Measurements from ENCODE around the gene MACIR. TPM values are rescaled to one million over a fixed set of nuclear protein-coding genes. Genes with fewer than 3 reads are reported as not detected.

Gene MACIR
- total and polyA plus RNA-seq, 10 of the 15 experiments (the other 5 are each of a cell fraction or from before 2014, with no cell fraction given): 2.1 to 16.1 (median 10.8) TPM

DNA sequence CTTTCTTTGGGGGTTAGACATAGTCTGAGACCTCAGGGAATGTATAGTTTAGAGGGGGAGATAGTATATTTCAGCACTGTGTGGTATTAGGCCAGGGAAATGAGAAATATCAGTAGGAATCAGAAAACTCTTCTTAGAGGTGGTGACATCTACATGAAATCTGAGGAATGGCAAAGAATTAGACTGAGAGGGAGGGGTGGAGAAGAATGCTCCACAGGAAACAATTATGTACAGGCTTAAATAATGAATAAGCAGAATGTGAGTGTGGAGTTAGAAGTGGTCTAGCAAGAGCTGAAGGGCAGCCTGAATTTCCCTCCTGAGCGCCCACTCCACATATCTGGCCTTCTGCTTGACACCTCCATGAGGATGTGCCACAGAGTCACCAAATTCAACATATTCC, 3.6 kb upstream of the MACIR start:
- intact Hi-C loops (cut with micrococcal nuclease; ENCODE audit: unreplicated experiment): no loop called here
- BruUV-seq (replicated peaks): no TSS peak

More for the DNA sequence above, 3.6 kb upstream of the MACIR start:
- H3K4me3 ChIP-seq: no peak overlapping the region
- H3K79me2 ChIP-seq (ENCODE audit: control insufficient read depth, insufficient read depth, low read length): peaks cover 7% of the 10 kb centered on the region
- no peak for FAIRE-seq
- H4K20me1 ChIP-seq (ENCODE audit: control insufficient read depth, insufficient read depth): no peaks in the 10 kb centered on the region
- H3K9ac ChIP-seq (ENCODE audit: control insufficient read depth, insufficient read depth, low read length): no peak overlapping the region
- ChIA-PET CTCF (interaction anchor here (3.8 to 7.7 kb wide), 2 partner anchors 30 to 221 kb away, joined by 17 to 77 read pairs; no protein-coding TSS in a partner anchor), SMC1A (ENCODE audit: uncharacterized antibody, unreplicated experiment) (interaction anchor here (1.0 to 9.1 kb wide), 4 partner anchors 9 to 220 kb away, joined by 3 to 64 read pairs (median 4); no protein-coding TSS in a partner anchor), POLR2A (no interaction called here), RAD21 (ENCODE audit: unreplicated experiment) (interaction anchor here (1.0 to 1.7 kb wide), 2 partner anchors 217 to 220 kb away, joined by 3 to 4 read pairs; no protein-coding TSS in a partner anchor)
- 42% methylated on average over 1 of the region's 1 CpG for WGBS (ENCODE audit: insufficient coverage, insufficient replicate concordance, low lambda C conversion rate, missing lambda C conversion rate)
- DNase-seq (ENCODE audit: low read depth, low spot score): no peak
- TF ChIP-seq, protein P1, sequence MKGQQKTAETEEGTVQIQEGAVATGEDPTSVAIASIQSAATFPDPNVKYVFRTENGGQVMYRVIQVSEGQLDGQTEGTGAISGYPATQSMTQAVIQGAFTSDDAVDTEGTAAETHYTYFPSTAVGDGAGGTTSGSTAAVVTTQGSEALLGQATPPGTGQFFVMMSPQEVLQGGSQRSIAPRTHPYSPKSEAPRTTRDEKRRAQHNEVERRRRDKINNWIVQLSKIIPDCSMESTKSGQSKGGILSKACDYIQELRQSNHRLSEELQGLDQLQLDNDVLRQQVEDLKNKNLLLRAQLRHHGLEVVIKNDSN (IDR thresholded peaks at IDR 0.05; ENCODE audit: borderline replicate concordance, extremely low read length, insufficient read depth, low read depth, low read length): no peak
- TF ChIP-seq ETV6 (conservative IDR thresholded peaks at IDR 0.05 in 1 of 2, IDR thresholded peaks at IDR 0.05 in 1 of 2; ENCODE audit: borderline replicate concordance in 1 of 2, low read depth in 1 of 2) (no peak), YY1 (IDR thresholded peaks at IDR 0.05; ENCODE audit: low read depth, low read length) (no peak), MEF2B (IDR thresholded peaks at IDR 0.05; ENCODE audit: partially characterized antibody, poor library complexity, severe bottlenecking) (no peak), PAX8 (IDR thresholded peaks at IDR 0.05) (no peak), ZNF24 (IDR thresholded peaks at IDR 0.05) (no peak), ZNF207 (IDR thresholded peaks at IDR 0.05; ENCODE audit: borderline replicate concordance) (no peak), RAD21 (IDR thresholded peaks at IDR 0.05; ENCODE audit: insufficient read depth, low read depth, low read length) (no peak), IRF4 (IDR thresholded peaks at IDR 0.05; ENCODE audit: low read depth, low read length) (no peak), STAT1 (conservative IDR thresholded peaks at IDR 0.05) (no peak), CHD4 (IDR thresholded peaks at IDR 0.05) (no peak), SUZ12 (IDR thresholded peaks at IDR 0.05; ENCODE audit: unreplicated experiment) (no peak), SMAD1 (IDR thresholded peaks at IDR 0.05; ENCODE audit: low read depth, partially characterized antibody) (no peak), PML (IDR thresholded peaks at IDR 0.05; ENCODE audit: low read length) (no peak), ASH2L (IDR thresholded peaks at IDR 0.05; ENCODE audit: borderline replicate concordance, low read depth) (no peak), RAD51 (IDR thresholded peaks at IDR 0.05) (no peak), TARDBP (IDR thresholded peaks at IDR 0.05; ENCODE audit: borderline replicate concordance) (no peak), RELA (IDR thresholded peaks at IDR 0.05; ENCODE audit: borderline replicate concordance, partially characterized antibody) (no peak)
- TF ChIP-seq, protein P2, sequence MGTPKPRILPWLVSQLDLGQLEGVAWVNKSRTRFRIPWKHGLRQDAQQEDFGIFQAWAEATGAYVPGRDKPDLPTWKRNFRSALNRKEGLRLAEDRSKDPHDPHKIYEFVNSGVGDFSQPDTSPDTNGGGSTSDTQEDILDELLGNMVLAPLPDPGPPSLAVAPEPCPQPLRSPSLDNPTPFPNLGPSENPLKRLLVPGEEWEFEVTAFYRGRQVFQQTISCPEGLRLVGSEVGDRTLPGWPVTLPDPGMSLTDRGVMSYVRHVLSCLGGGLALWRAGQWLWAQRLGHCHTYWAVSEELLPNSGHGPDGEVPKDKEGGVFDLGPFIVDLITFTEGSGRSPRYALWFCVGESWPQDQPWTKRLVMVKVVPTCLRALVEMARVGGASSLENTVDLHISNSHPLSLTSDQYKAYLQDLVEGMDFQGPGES (IDR thresholded peaks at IDR 0.05): no peak
- TF ChIP-seq, protein P3, sequence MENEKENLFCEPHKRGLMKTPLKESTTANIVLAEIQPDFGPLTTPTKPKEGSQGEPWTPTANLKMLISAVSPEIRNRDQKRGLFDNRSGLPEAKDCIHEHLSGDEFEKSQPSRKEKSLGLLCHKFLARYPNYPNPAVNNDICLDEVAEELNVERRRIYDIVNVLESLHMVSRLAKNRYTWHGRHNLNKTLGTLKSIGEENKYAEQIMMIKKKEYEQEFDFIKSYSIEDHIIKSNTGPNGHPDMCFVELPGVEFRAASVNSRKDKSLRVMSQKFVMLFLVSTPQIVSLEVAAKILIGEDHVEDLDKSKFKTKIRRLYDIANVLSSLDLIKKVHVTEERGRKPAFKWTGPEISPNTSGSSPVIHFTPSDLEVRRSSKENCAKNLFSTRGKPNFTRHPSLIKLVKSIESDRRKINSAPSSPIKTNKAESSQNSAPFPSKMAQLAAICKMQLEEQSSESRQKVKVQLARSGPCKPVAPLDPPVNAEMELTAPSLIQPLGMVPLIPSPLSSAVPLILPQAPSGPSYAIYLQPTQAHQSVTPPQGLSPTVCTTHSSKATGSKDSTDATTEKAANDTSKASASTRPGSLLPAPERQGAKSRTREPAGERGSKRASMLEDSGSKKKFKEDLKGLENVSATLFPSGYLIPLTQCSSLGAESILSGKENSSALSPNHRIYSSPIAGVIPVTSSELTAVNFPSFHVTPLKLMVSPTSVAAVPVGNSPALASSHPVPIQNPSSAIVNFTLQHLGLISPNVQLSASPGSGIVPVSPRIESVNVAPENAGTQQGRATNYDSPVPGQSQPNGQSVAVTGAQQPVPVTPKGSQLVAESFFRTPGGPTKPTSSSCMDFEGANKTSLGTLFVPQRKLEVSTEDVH (IDR thresholded peaks at IDR 0.05; ENCODE audit: low read depth, partially characterized antibody): no peak
- no peak overlapping the region for H3K4me2 ChIP-seq (ENCODE audit: control insufficient read depth, insufficient read depth)
- no peak for ATAC-seq
- H2AFZ ChIP-seq (ENCODE audit: control insufficient read depth, low read depth, low read length): no peak overlapping the region
- no peaks in the 10 kb centered on the region for H3K4me1 ChIP-seq (ENCODE audit: control insufficient read depth, insufficient read depth, low read length)
- H3K27ac ChIP-seq (ENCODE audit: control insufficient read depth, insufficient read depth): no peak overlapping the region
- no peaks in the 10 kb centered on the region for H3K9me3 ChIP-seq (replicated peaks; ENCODE audit: control insufficient read depth, insufficient read depth, low read length)
- in situ Hi-C loops (cut with MboI): no loop called here
- H3K36me3 ChIP-seq (ENCODE audit: control insufficient read depth in 2 of 2, insufficient read depth in 2 of 2, low read length in 1 of 2): no peaks in the 10 kb centered on the region
- no peaks in the 10 kb centered on the region for H3K27me3 ChIP-seq (replicated peaks in 1 of 2; ENCODE audit: control insufficient read depth in 2 of 2, insufficient read depth in 2 of 2, low read length in 1 of 2)
